Neural crest cell (in vitro differentiated cells): ENCODE data around the gene MGME1. TPM values are rescaled to one million over a fixed set of nuclear protein-coding genes. Genes with fewer than 3 reads are reported as not detected.

ENCODE experiments used
- DNase-seq: peaks from one replicate; pipeline ENCODE4 v3.0.0; 2021; ENCODE audit warnings: low read depth, mixed read lengths, low spot score
- H3K27ac Mint-ChIP-seq: one replicate; pipeline ENCODE4 v1.8.0; 2021; ENCODE audit warnings: mild to moderate bottlenecking, mixed read lengths; ENCODE audit not compliant: unreplicated experiment
- H3K27me3 Mint-ChIP-seq: 2 replicates; pipeline ENCODE4 v1.8.0; 2021; ENCODE audit warnings: low read depth, mild to moderate bottlenecking, mixed read lengths
- H3K36me3 Mint-ChIP-seq: 2 replicates; pipeline ENCODE4 v1.8.0; 2021; ENCODE audit warnings: low read depth, mild to moderate bottlenecking, mixed read lengths
- H3K4me1 Mint-ChIP-seq: 2 replicates; pipeline ENCODE4 v1.8.0; 2021; ENCODE audit warnings: mixed read lengths
- H3K4me3 Mint-ChIP-seq: one replicate; pipeline ENCODE4 v1.8.0; 2021; ENCODE audit warnings: mild to moderate bottlenecking, mixed read lengths
- H3K9me3 Mint-ChIP-seq: 2 replicates; pipeline ENCODE4 v1.8.0; 2021; ENCODE audit warnings: mixed read lengths
- CTCF ChIP-seq: fragments of 200-600 bp; sonication (generic); conservative IDR thresholded peaks from 2 replicates; pipeline ENCODE4 v1.5.0; 2021; ENCODE audit warnings: antibody characterized with exemption, mild to moderate bottlenecking
- total RNA-seq: library from RNA; stranded (reverse); gene quantifications from 2 replicates; pipeline ENCODE4 v1.2.1, GENCODE V29; 2021

MGME1 gene
- total RNA-seq, 1 donor from 2014 or later: 35.2 TPM

GRCh38 chr20:17941087-17941825, 27.6 kb upstream of the MGME1 start:
- TF ChIP-seq CTCF: no peak
- Mint-ChIP-seq H3K9me3 (no peaks in the 10 kb centered on the region), H3K4me3 (no peak overlapping the region), H3K27ac (no peak overlapping the region), H3K36me3 (peaks cover 27% of the 10 kb centered on the region), H3K27me3 (peaks cover 5% of the 10 kb centered on the region), H3K4me1 (peaks cover 25% of the 10 kb centered on the region)
- DNase-seq: no peak

GRCh38 chr20:17941826-17942196, 27.0 kb upstream of the MGME1 start:
- no peak for DNase-seq
- Mint-ChIP-seq H3K27ac (no peak overlapping the region), H3K36me3 (peaks cover 27% of the 10 kb centered on the region), H3K27me3 (no peaks in the 10 kb centered on the region), H3K4me3 (no peak overlapping the region), H3K4me1 (peaks cover 19% of the 10 kb centered on the region), H3K9me3 (no peaks in the 10 kb centered on the region)
- TF ChIP-seq CTCF: no peak

GRCh38 chr20:17943343-17943742, 25.5 kb upstream of the MGME1 start:
- H3K36me3 Mint-ChIP-seq: peaks cover 31% of the 10 kb centered on the region

GRCh38 chr20:17944854-17945474, 23.9 kb upstream of the MGME1 start:
- Mint-ChIP-seq H3K9me3 (no peaks in the 10 kb centered on the region), H3K27ac (no peak overlapping the region), H3K36me3 (peaks cover 42% of the 10 kb centered on the region), H3K4me1 (peaks cover under 1% of the 10 kb centered on the region), H3K4me3 (no peak overlapping the region), H3K27me3 (no peaks in the 10 kb centered on the region)
- no peak for DNase-seq
- no peak for TF ChIP-seq CTCF

More at GRCh38 chr20:17943343-17943742, 25.5 kb upstream of the MGME1 start:
- no peak overlapping the region for H3K27ac Mint-ChIP-seq
- no peak for TF ChIP-seq CTCF
- H3K9me3 Mint-ChIP-seq: no peaks in the 10 kb centered on the region
- H3K27me3 Mint-ChIP-seq: no peaks in the 10 kb centered on the region
- H3K4me1 Mint-ChIP-seq: peaks cover 11% of the 10 kb centered on the region
- no peak for DNase-seq
- H3K4me3 Mint-ChIP-seq: no peak overlapping the region

- H3K27ac Mint-ChIP-seq: no peak overlapping the region
- TF ChIP-seq CTCF: no peak
- no peak for DNase-seq
- H3K27me3 Mint-ChIP-seq: no peaks in the 10 kb centered on the region
- H3K4me1 Mint-ChIP-seq: no peaks in the 10 kb centered on the region
- H3K9me3 Mint-ChIP-seq: no peaks in the 10 kb centered on the region
- peaks cover 41% of the 10 kb centered on the region for H3K36me3 Mint-ChIP-seq
- no peak overlapping the region for H3K4me3 Mint-ChIP-seq
Measured at GRCh38 chr20:17946040-17946439, 22.8 kb upstream of the MGME1 start.
